HepG2 (cell line): ENCODE results near the gene LRRC4C. TPM values are rescaled to one million over a fixed set of nuclear protein-coding genes. Genes with fewer than 3 reads are reported as not detected.

Source experiments
- ATAC-seq: fragments of 200-7000 bp; cut with Tn5 transposase; 3 replicates; pipeline ENCODE4 v1.9.1; 2020; ENCODE audit warnings: mild to moderate bottlenecking, moderate library complexity
- BruUV-seq: library from RNA; stranded (reverse); fragments of 400-500 nt; replicated peaks from 2 replicates; lab custom pipeline; 2021; lab: Mats Ljungman, UMichigan
- CTCF ChIA-PET: fragments of 300-600 bp; formaldehyde crosslinking; extraction: SDS; loops from one replicate; lab custom pipeline; 2021; ENCODE audit warnings: low total read pairs, inconsistent platforms, low intra/inter-chr PET ratio; lab: Yijun Ruan, JAX
- POLR2A ChIA-PET: fragments of 350-600 bp; sonication (Branson Sonifier 250); formaldehyde crosslinking; loops from one replicate; lab custom pipeline; 2020; ENCODE audit warnings: antibody characterized with exemption, inconsistent platforms; lab: Yijun Ruan, JAX
- DNase-seq: peaks from one replicate; pipeline ENCODE4 v3.0.0-alpha.2; 2015; ENCODE audit warnings: low spot score
- FAIRE-seq: peaks from 3 replicates; lab custom pipeline; 2011; peaks lifted over from hg19 to GRCh38; lab: Jason Lieb, UNC
- H2AFZ ChIP-seq: one replicate; pipeline ENCODE4 v1.6.1; 2011; ENCODE audit warnings: low read length, inconsistent platforms
- H3K27ac ChIP-seq: fragments of 300-600 bp; 3 replicates; pipeline ENCODE4 v1.8.0; 2011; ENCODE audit warnings: mixed run types, mild to moderate bottlenecking, mixed read lengths, low read length, inconsistent platforms; ENCODE audit not compliant: insufficient read depth; ENCODE audit errors: extremely low read length
- H3K27me3 ChIP-seq, 2 experiments: fragments of 200-600 bp in 1 of 2; 2 replicates in 1 of 2; 3 replicates in 1 of 2; pipeline versions ENCODE4 v1.6.0 to v1.8.0; 2011; ENCODE audit warnings: low read length in 2 of 2, mild to moderate bottlenecking in 2 of 2, moderate library complexity in 2 of 2, inconsistent platforms in 1 of 2; ENCODE audit not compliant: insufficient read depth in 2 of 2, control insufficient read depth in 1 of 2
- H3K36me3 ChIP-seq, 2 experiments: fragments of 200-600 bp in 1 of 2; replicated peaks in 1 of 2; 2 replicates in 1 of 2; 3 replicates in 1 of 2; pipeline versions ENCODE4 v1.5.1 to v1.8.0; 2011; ENCODE audit warnings: low read length in 2 of 2, inconsistent platforms in 1 of 2; ENCODE audit not compliant: insufficient read depth in 2 of 2, control insufficient read depth in 1 of 2
- H3K4me1 ChIP-seq: 2 replicates; pipeline ENCODE4 v1.5.1; 2012; ENCODE audit warnings: low read length, inconsistent platforms; ENCODE audit not compliant: insufficient read depth
- H3K4me2 ChIP-seq: 2 replicates; pipeline ENCODE4 v1.6.0; 2011; ENCODE audit warnings: low read depth, low read length, inconsistent platforms
- H3K4me3 ChIP-seq, 3 experiments: fragments of 200-600 bp in 1 of 3; sonication (generic), shearing (Covaris generic) in 1 of 3; replicated peaks in 1 of 3; 2 replicates each; pipeline ENCODE4 v1.5.1; 2011 to 2016; ENCODE audit warnings: low read length in 3 of 3, inconsistent platforms in 2 of 3, low read depth in 2 of 3, mild to moderate bottlenecking in 2 of 3, control low read depth in 1 of 3, mixed read lengths in 1 of 3; ENCODE audit not compliant: insufficient read depth in 1 of 3
- H3K79me2 ChIP-seq: one replicate; pipeline ENCODE4 v1.6.1; 2011; ENCODE audit warnings: low read length, inconsistent platforms; ENCODE audit not compliant: insufficient read depth
- H3K9ac ChIP-seq: 2 replicates; pipeline ENCODE4 v1.6.0; 2011; ENCODE audit warnings: mild to moderate bottlenecking, low read depth, low read length, inconsistent platforms; ENCODE audit not compliant: insufficient read depth
- H3K9me3 ChIP-seq: 2 replicates; pipeline ENCODE4 v1.5.1; 2012; ENCODE audit warnings: mild to moderate bottlenecking, low read length
- H4K20me1 ChIP-seq: 2 replicates; pipeline ENCODE4 v1.6.0; 2011; ENCODE audit warnings: inconsistent platforms, mild to moderate bottlenecking, low read length, moderate library complexity; ENCODE audit not compliant: insufficient read depth
- E2F1 ChIP-seq: sonication (generic); formaldehyde crosslinking; IDR thresholded peaks from 2 replicates; pipeline ENCODE4 v1.5.0; 2020; ENCODE audit warnings: missing genetic modification reagents
- FIP1L1 ChIP-seq: fragments of 200-400 bp; formaldehyde crosslinking; IDR thresholded peaks from 2 replicates; pipeline ENCODE4 v1.6.1; 2018; ENCODE audit warnings: low read depth, mild to moderate bottlenecking, low read length, moderate library complexity, borderline replicate concordance; ENCODE audit not compliant: insufficient read depth
- FOXK1 ChIP-seq: sonication (generic); formaldehyde crosslinking; IDR thresholded peaks from 2 replicates; pipeline ENCODE4 v1.4.0; 2020; ENCODE audit warnings: low read depth, missing genetic modification reagents, borderline replicate concordance
- KDM6A ChIP-seq: IDR thresholded peaks from 2 replicates; pipeline ENCODE4 v1.6.1; 2016; ENCODE audit warnings: low read depth
- PPARG ChIP-seq: conservative IDR thresholded peaks from 2 replicates; pipeline ENCODE4 v1.6.1; 2016; ENCODE audit warnings: missing biosample characterization, missing genetic modification reagents
- RNF2 ChIP-seq: fragments of 450-650 bp; conservative IDR thresholded peaks from 2 replicates; pipeline ENCODE4 v1.6.1; 2016; ENCODE audit warnings: low read depth
- RXRA ChIP-seq: sonication (generic); formaldehyde crosslinking; IDR thresholded peaks from 2 replicates; pipeline ENCODE4 v1.5.1; 2020; ENCODE audit warnings: missing genetic modification reagents
- SNAPC2 ChIP-seq: sonication (generic); formaldehyde crosslinking; IDR thresholded peaks from 2 replicates; pipeline ENCODE4 v1.8.1; 2022; ENCODE audit warnings: mild to moderate bottlenecking, missing genetic modification reagents
- ZNF354B ChIP-seq: sonication (generic); formaldehyde crosslinking; IDR thresholded peaks from 2 replicates; pipeline ENCODE4 v1.8.0; 2022; ENCODE audit warnings: mild to moderate bottlenecking, missing genetic modification reagents
- ZNF569 ChIP-seq: sonication (generic); formaldehyde crosslinking; IDR thresholded peaks from 2 replicates; pipeline ENCODE4 v1.5.0; 2020; ENCODE audit warnings: mild to moderate bottlenecking, missing genetic modification reagents, moderate library complexity, borderline replicate concordance
- ZNF703 ChIP-seq: sonication (generic); formaldehyde crosslinking; IDR thresholded peaks from 2 replicates; pipeline ENCODE4 v1.5.1; 2020; ENCODE audit warnings: missing genetic modification reagents, mild to moderate bottlenecking, moderate library complexity, borderline replicate concordance
- ZNF784 ChIP-seq: sonication (generic); formaldehyde crosslinking; IDR thresholded peaks from 2 replicates; pipeline ENCODE4 v1.5.1; 2020; ENCODE audit warnings: missing genetic modification reagents, mild to moderate bottlenecking, borderline replicate concordance
- ZXDC ChIP-seq: sonication (generic); formaldehyde crosslinking; IDR thresholded peaks from 2 replicates; pipeline ENCODE4 v1.5.0; 2020; ENCODE audit warnings: mild to moderate bottlenecking, missing genetic modification reagents
- WGBS: methylation state at CpG from one replicate; pipeline ENCODE4 v1.1.6; 2017; ENCODE audit warnings: low lambda C conversion rate; 5-methylcytosine and 5-hydroxymethylcytosine counted together
- in situ Hi-C: cut with HindIII; loops from 2 replicates; pipeline ENCODE4 v1.10.0; 2017; ENCODE audit warnings: low pct_unique_long_range_greater_than_20kb; ENCODE audit not compliant: extremely low pct_ligation_motif_present
- intact Hi-C: fragments of 100-400 bp; cut with micrococcal nuclease; formaldehyde crosslinking; loops from one replicate; pipeline ENCODE4 v1.10.0; 2022; ENCODE audit not compliant: unreplicated experiment
- polyA plus RNA-seq, 8 experiments: library from polyadenylated mRNA; depleted of rRNA in 3 of 8; stranded (reverse) in 7 of 8; unstranded in 1 of 8; fragments of >200 nt; fragmentation: Illumina TruSeq in 4 of 8; extraction: Trizol in 4 of 8; gene quantifications; 2 replicates each; pipeline versions ENCODE4 v1.2.1 to v1.2.3, GENCODE V29; 2011 to 2016; ENCODE audit warnings: low read depth in 4 of 8, missing spikeins in 1 of 8, mixed read lengths in 1 of 8; ENCODE audit not compliant: insufficient read depth in 1 of 8
- total RNA-seq, 5 experiments: library from RNA; depleted of rRNA; stranded (reverse); fragments of >200 nt; fragmentation: Illumina TruSeq; extraction: Trizol; gene quantifications; 2 replicates each; pipeline ENCODE4 v1.2.3, GENCODE V29; 2016; ENCODE audit warnings: low read depth in 1 of 5

Gene LRRC4C
- total and polyA plus RNA-seq, 2 of the 13 experiments (the other 11 are each of a cell fraction or from before 2014, with no cell fraction given): not detected

GRCh38 chr11:40647295-40647694, 812.2 kb downstream of the LRRC4C start:
- WGBS: 29% methylated on average over 2 of the region's 2 CpGs
- ATAC-seq (no peak), FAIRE-seq (no peak)
- H3K4me1 ChIP-seq: no peaks in the 10 kb centered on the region
- H3K4me3 ChIP-seq: no peak overlapping the region
- POLR2A ChIA-PET: no interaction called here
- H2AFZ ChIP-seq: no peak overlapping the region
- no peaks in the 10 kb centered on the region for H4K20me1 ChIP-seq
- no peaks in the 10 kb centered on the region for H3K79me2 ChIP-seq
- in situ Hi-C loops: no loop called here
- CTCF ChIA-PET: no interaction called here
- peaks cover 79% of the 10 kb centered on the region for H3K9me3 ChIP-seq
- H3K27me3 ChIP-seq: no peaks in the 10 kb centered on the region
- no peak overlapping the region for H3K9ac ChIP-seq
- BruUV-seq: no TSS peak
- TF ChIP-seq ZNF703 (CRISPR knock-in tag) (no peak), ZXDC (CRISPR knock-in tag) (no peak), ZNF354B (no peak), PPARG (CRISPR knock-in tag) (no peak), FOXK1 (CRISPR knock-in tag) (no peak), FIP1L1 (no peak), KDM6A (no peak), ZNF784 (CRISPR knock-in tag) (no peak), RNF2 (no peak), RXRA (no peak), ZNF569 (no peak), E2F1 (CRISPR knock-in tag) (no peak), SNAPC2 (CRISPR knock-in tag) (no peak)
- TF ChIP-seq, all 625 proteins: peak for 0
- no peak for DNase-seq
- H3K27ac ChIP-seq: no peak overlapping the region
- no peak overlapping the region for H3K4me2 ChIP-seq
- intact Hi-C loops: no loop called here
- no peaks in the 10 kb centered on the region for H3K36me3 ChIP-seq
